Mammary epithelial cell (primary cell): ENCODE measurements around the gene INSC.

Experiments used
- EZH2 ChIP-seq: IDR thresholded peaks from 2 replicates; pipeline ENCODE4 v1.6.1; 2012; ENCODE audit warnings: low read length, inconsistent platforms, borderline replicate concordance
- TF ChIP-seq, protein P1 (sequence below), 2 donors: IDR thresholded peaks in 1 of 2; conservative IDR thresholded peaks in 1 of 2; 2 replicates each; pipeline ENCODE4 v1.5.1; 2011 to 2012; ENCODE audit warnings: inconsistent platforms in 2 of 2, low read length in 2 of 2, mild to moderate bottlenecking in 2 of 2, control low read depth in 1 of 2, low read depth in 1 of 2; ENCODE audit not compliant: insufficient read depth in 1 of 2; ENCODE audit errors: extremely low read depth in 1 of 2

DNA sequence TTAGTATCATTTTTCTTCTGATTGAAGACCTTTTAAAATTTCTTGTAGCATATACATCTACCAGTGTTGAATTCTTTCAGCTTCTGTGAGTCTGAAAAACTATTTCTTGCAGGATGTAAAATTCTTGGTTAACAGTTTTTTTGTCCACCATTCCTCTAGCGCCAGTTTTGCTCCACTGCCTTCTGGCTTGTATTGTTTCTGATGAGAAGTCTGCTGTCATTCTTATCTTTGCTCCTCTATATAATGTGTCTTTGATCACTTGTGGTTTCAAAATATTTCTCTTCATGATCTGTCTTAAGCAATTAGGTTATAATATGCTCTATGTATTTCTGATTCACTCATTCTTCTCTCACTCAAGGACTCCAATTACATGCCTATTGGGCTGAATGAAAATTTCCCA, 152.3 kb downstream of the INSC start:
- TF ChIP-seq, protein P1, sequence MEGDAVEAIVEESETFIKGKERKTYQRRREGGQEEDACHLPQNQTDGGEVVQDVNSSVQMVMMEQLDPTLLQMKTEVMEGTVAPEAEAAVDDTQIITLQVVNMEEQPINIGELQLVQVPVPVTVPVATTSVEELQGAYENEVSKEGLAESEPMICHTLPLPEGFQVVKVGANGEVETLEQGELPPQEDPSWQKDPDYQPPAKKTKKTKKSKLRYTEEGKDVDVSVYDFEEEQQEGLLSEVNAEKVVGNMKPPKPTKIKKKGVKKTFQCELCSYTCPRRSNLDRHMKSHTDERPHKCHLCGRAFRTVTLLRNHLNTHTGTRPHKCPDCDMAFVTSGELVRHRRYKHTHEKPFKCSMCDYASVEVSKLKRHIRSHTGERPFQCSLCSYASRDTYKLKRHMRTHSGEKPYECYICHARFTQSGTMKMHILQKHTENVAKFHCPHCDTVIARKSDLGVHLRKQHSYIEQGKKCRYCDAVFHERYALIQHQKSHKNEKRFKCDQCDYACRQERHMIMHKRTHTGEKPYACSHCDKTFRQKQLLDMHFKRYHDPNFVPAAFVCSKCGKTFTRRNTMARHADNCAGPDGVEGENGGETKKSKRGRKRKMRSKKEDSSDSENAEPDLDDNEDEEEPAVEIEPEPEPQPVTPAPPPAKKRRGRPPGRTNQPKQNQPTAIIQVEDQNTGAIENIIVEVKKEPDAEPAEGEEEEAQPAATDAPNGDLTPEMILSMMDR (conservative IDR thresholded peaks at IDR 0.05 in 1 of 2, IDR thresholded peaks at IDR 0.05 in 1 of 2; ENCODE audit: extremely low read depth in 1 of 2, insufficient read depth in 1 of 2, low read depth in 1 of 2, low read length in 2 of 2), result no peak
- TF ChIP-seq EZH2, result no peak
